ENCODE results near the gene KIAA1217. TPM values are rescaled to one million over a fixed set of nuclear protein-coding genes. Genes with fewer than 3 reads are reported as not detected.

KIAA1217 gene
- total RNA-seq, 1 donor from 2014 or later: 18.9 TPM

GRCh38 chr10:24249829-24250415 lies 41.0 kb downstream of the KIAA1217 start:
- Histone ChIP-seq H3K4me3 (ENCODE audit: low read depth, low read length) (no peak overlapping the region), H3K27me3 (ENCODE audit: control insufficient read depth, insufficient read depth, low read length) (no peaks in the 10 kb centered on the region), H3K36me3 (ENCODE audit: control insufficient read depth, insufficient read depth, low read length) (no peaks in the 10 kb centered on the region)
- TF ChIP-seq CTCF (IDR thresholded peaks at IDR 0.05; ENCODE audit: insufficient read depth, low read length, poor library complexity, severe bottlenecking): no peak
- DNase-seq (ENCODE audit: low read depth): no peak

- Histone ChIP-seq H3K4me3 (ENCODE audit: low read depth, low read length) (no peak overlapping the region), H3K27me3 (ENCODE audit: control insufficient read depth, insufficient read depth, low read length) (no peaks in the 10 kb centered on the region), H3K36me3 (ENCODE audit: control insufficient read depth, insufficient read depth, low read length) (no peaks in the 10 kb centered on the region)
- no peak for TF ChIP-seq CTCF (IDR thresholded peaks at IDR 0.05; ENCODE audit: insufficient read depth, low read length, poor library complexity, severe bottlenecking)
- no peak for DNase-seq (ENCODE audit: low read depth)
These were observed 42.6 kb downstream of the KIAA1217 start for GRCh38 chr10:24251547-24251946.

- TF ChIP-seq CTCF (IDR thresholded peaks at IDR 0.05; ENCODE audit: insufficient read depth, low read length, poor library complexity, severe bottlenecking): no peak
- H3K36me3 ChIP-seq (ENCODE audit: control insufficient read depth, insufficient read depth, low read length): no peaks in the 10 kb centered on the region
- no peaks in the 10 kb centered on the region for H3K27me3 ChIP-seq (ENCODE audit: control insufficient read depth, insufficient read depth, low read length)
- no peak overlapping the region for H3K4me3 ChIP-seq (ENCODE audit: low read depth, low read length)
- DNase-seq (ENCODE audit: low read depth): no peak
These were observed 45.2 kb downstream of the KIAA1217 start for GRCh38 chr10:24254180-24254579.

GRCh38 chr10:24255115-24255880 lies 46.4 kb downstream of the KIAA1217 start:
- TF ChIP-seq CTCF (IDR thresholded peaks at IDR 0.05; ENCODE audit: insufficient read depth, low read length, poor library complexity, severe bottlenecking): no peak
- Histone ChIP-seq H3K36me3 (ENCODE audit: control insufficient read depth, insufficient read depth, low read length) (no peaks in the 10 kb centered on the region), H3K27me3 (ENCODE audit: control insufficient read depth, insufficient read depth, low read length) (no peaks in the 10 kb centered on the region), H3K4me3 (ENCODE audit: low read depth, low read length) (peak overlapping the region; percentile 12)
- DNase-seq (ENCODE audit: low read depth): no peak

- TF ChIP-seq CTCF (IDR thresholded peaks at IDR 0.05; ENCODE audit: insufficient read depth, low read length, poor library complexity, severe bottlenecking): no peak
- Histone ChIP-seq H3K36me3 (ENCODE audit: control insufficient read depth, insufficient read depth, low read length) (no peaks in the 10 kb centered on the region), H3K27me3 (ENCODE audit: control insufficient read depth, insufficient read depth, low read length) (no peaks in the 10 kb centered on the region), H3K4me3 (ENCODE audit: low read depth, low read length) (no peak overlapping the region)
- DNase-seq (ENCODE audit: low read depth): no peak
These were observed 47.0 kb downstream of the KIAA1217 start for GRCh38 chr10:24255881-24256311.
